IPS-NIHi7 (cell line): ENCODE results near the gene OSTN.
"Not testable (repeated sequence)": the region's sequence is repeated elsewhere in the genome, so short reads cannot be mapped to it uniquely, and the experiment has no call there.

Source experiments
- DNase-seq: peaks from one replicate; pipeline ENCODE4 v3.0.0; 2012; ENCODE audit warnings: mixed read lengths; ENCODE audit errors: extremely low spot score

OSTN gene

GRCh38 chr3:191235331-191236314 is 36.6 kb downstream of the OSTN start:
- DNase-seq: no peak

- no peak for DNase-seq
These were observed 37.6 kb downstream of the OSTN start for GRCh38 chr3:191236646-191237045.

GRCh38 chr3:191237047-191237882 is 38.2 kb downstream of the OSTN start:
- no peak for DNase-seq

- no peak for DNase-seq
These were observed 39.3 kb downstream of the OSTN start for GRCh38 chr3:191238321-191238817.

- no peak for DNase-seq
These were observed 40.5 kb downstream of the OSTN start for GRCh38 chr3:191239407-191240031.

- DNase-seq: no peak
These were observed 41.4 kb downstream of the OSTN start for GRCh38 chr3:191240486-191240885.

- no peak for DNase-seq
These were observed 45.3 kb downstream of the OSTN start for GRCh38 chr3:191244242-191244867.

GRCh38 chr3:191246034-191246433 is 47.0 kb downstream of the OSTN start:
- not testable (repeated sequence) for DNase-seq

GRCh38 chr3:191246630-191247029 is 47.6 kb downstream of the OSTN start:
- DNase-seq: no peak

GRCh38 chr3:191253089-191253799 is 54.2 kb downstream of the OSTN start:
- peak; percentile 19 for DNase-seq

GRCh38 chr3:191254098-191254873 is 55.2 kb downstream of the OSTN start:
- DNase-seq: no peak

GRCh38 chr3:191255156-191255555 is 56.1 kb downstream of the OSTN start:
- no peak for DNase-seq

GRCh38 chr3:191256405-191256804 is 57.4 kb downstream of the OSTN start:
- no peak for DNase-seq

- DNase-seq: no peak
These were observed 58.2 kb downstream of the OSTN start for GRCh38 chr3:191257286-191257685.

- no peak for DNase-seq
These were observed 60.4 kb downstream of the OSTN start for GRCh38 chr3:191259486-191259885.

- DNase-seq: no peak
These were observed 61.6 kb downstream of the OSTN start for GRCh38 chr3:191260431-191261303.

GRCh38 chr3:191261304-191261638 is 62.2 kb downstream of the OSTN start:
- DNase-seq: no peak

- DNase-seq: no peak
These were observed 63.6 kb downstream of the OSTN start for GRCh38 chr3:191262650-191263049.

- no peak for DNase-seq
These were observed 64.3 kb downstream of the OSTN start for GRCh38 chr3:191263365-191263764.
